Fibroblast of the aortic adventitia (primary cell): Measurements from ENCODE around the gene SEPTIN2. TPM values are rescaled to one million over a fixed set of nuclear protein-coding genes. Genes with fewer than 3 reads are reported as not detected.
A peak's percentile ranks its signal among the peaks of the same experiment; 100 is the strongest.
"Not testable (repeated sequence)": the region's sequence is repeated elsewhere in the genome, so short reads cannot be mapped to it uniquely, and the experiment has no call there.

Experiments
- DNase-seq: peaks from one replicate; pipeline ENCODE4 v3.0.0-alpha.2; 2010; ENCODE audit warnings: low read depth
- H3K4me3 ChIP-seq: 2 replicates; pipeline ENCODE4 v1.5.1; 2011; ENCODE audit warnings: low read depth, mild to moderate bottlenecking, control low read depth, low read length, moderate library complexity
- CTCF ChIP-seq: IDR thresholded peaks from 2 replicates; pipeline ENCODE4 v1.5.1; 2011; ENCODE audit warnings: mild to moderate bottlenecking, low read length, control low read depth, inconsistent platforms; ENCODE audit not compliant: insufficient read depth
- total RNA-seq: library from RNA; depleted of rRNA; stranded (reverse); fragments of >200 nt; gene quantifications from 2 replicates; pipeline ENCODE4 v1.2.3, GENCODE V29; 2012; ENCODE audit warnings: low replicate concordance

Gene SEPTIN2
- total RNA-seq, 1 donor: 546 TPM

GRCh38 chr2:241391892-241392665 lies 76.4 kb downstream of the SEPTIN2 start:
- DNase-seq: peak; percentile 71
- no peak overlapping the region for H3K4me3 ChIP-seq
- peak; percentile 68 for TF ChIP-seq CTCF

GRCh38 chr2:241392753-241393152 lies 77.0 kb downstream of the SEPTIN2 start:
- not testable (repeated sequence) for DNase-seq, H3K4me3 ChIP-seq

GRCh38 chr2:241393524-241394196 lies 77.9 kb downstream of the SEPTIN2 start:
- no peak overlapping the region for H3K4me3 ChIP-seq
- no peak for DNase-seq
- no peak for TF ChIP-seq CTCF

- DNase-seq, H3K4me3 ChIP-seq: not testable (repeated sequence)
These were observed 81.1 kb downstream of the SEPTIN2 start for GRCh38 chr2:241396809-241397208.

GRCh38 chr2:241399941-241400922 lies 84.5 kb downstream of the SEPTIN2 start:
- DNase-seq: no peak
- H3K4me3 ChIP-seq: no peak overlapping the region
- no peak for TF ChIP-seq CTCF

Other genes starting within 250 kb of the SEPTIN2 start
- 36.5 and 73.4 TPM in 2 replicates for gene MTERF4, start 213.6 kb upstream of the SEPTIN2 start, total RNA-seq
- gene PASK, start 166.5 kb upstream of the SEPTIN2 start, total RNA-seq: 3.8 and 21.9 TPM in 2 replicates
- gene PPP1R7, start 165.5 kb upstream of the SEPTIN2 start, total RNA-seq: 41.2 and 70.0 TPM in 2 replicates
- gene ANO7, start 127.2 kb upstream of the SEPTIN2 start, total RNA-seq: 1.1 and 1.7 TPM in 2 replicates
- 929 and 1,195 TPM in 2 replicates for gene HDLBP, start 253 bp upstream of the SEPTIN2 start, total RNA-seq
- 27.2 and 41.0 TPM in 2 replicates for gene FARP2, start 40.4 kb downstream of the SEPTIN2 start, total RNA-seq
- 143 TPM in 2 replicates for gene STK25, start 192.7 kb downstream of the SEPTIN2 start, total RNA-seq
- 15.3 and 21.4 TPM in 2 replicates for gene BOK, start 242.8 kb downstream of the SEPTIN2 start, total RNA-seq